Adrenal gland (tissue), 12 donors: Measurements from ENCODE around the gene CENPC. TPM values are rescaled to one million over a fixed set of nuclear protein-coding genes. Genes with fewer than 3 reads are reported as not detected.

Experiments used
- DNase-seq, 7 donors: peaks; one replicate each; pipeline ENCODE4 v3.0.0-alpha.2; 2019 to 2020
- H3K27ac ChIP-seq, 5 donors: fragments of 200-600 bp; sonication (generic) in 4 of 5; 1 replicate in 3 of 5; 2 replicates in 2 of 5; pipeline versions ENCODE4 v1.5.1 to v1.8.0; 2016 to 2020; ENCODE audit warnings: mild to moderate bottlenecking in 1 of 5
- H3K27me3 ChIP-seq: fragments of 200-600 bp; 2 replicates; pipeline ENCODE4 v1.8.0; 2021
- H3K36me3 ChIP-seq, 2 donors: fragments of 200-600 bp; replicated peaks in 1 of 2; 1 replicate in 1 of 2; 2 replicates in 1 of 2; pipeline versions ENCODE4 v1.5.1 to v1.8.0; 2018 to 2022
- H3K4me1 ChIP-seq, 2 donors: fragments of 200-600 bp; replicated peaks in 1 of 2; 1 replicate in 1 of 2; 2 replicates in 1 of 2; pipeline versions ENCODE4 v1.5.1 to v1.8.0; 2018 to 2021
- H3K4me3 ChIP-seq, 4 donors: fragments of 200-600 bp; sonication (generic) in 3 of 4; one replicate each; pipeline ENCODE4 v1.5.1; 2016 to 2018
- H3K9me3 ChIP-seq, 3 donors: fragments of 200-600 bp; sonication (generic) in 1 of 3; replicated peaks in 1 of 3; 1 replicate in 2 of 3; 2 replicates in 1 of 3; pipeline versions ENCODE4 v1.5.1 to v1.8.0; 2016 to 2021
- POLR2A ChIP-seq, 2 donors: fragments of 450-650 bp; IDR thresholded peaks; one replicate each; pipeline ENCODE4 v1.6.1; 2017; ENCODE audit warnings: antibody characterized with exemption in 2 of 2, mild to moderate bottlenecking in 2 of 2, moderate library complexity in 1 of 2
- WGBS, 4 donors: extraction: QIAGEN DNeasy Blood & Tissue Kit in 2 of 4; methylation state at CpG; one replicate each; pipeline versions ENCODE4 v1.1.5 to v1.1.7; 2013 to 2017; 5-methylcytosine and 5-hydroxymethylcytosine counted together
- intact Hi-C, 2 donors: fragments of 100-400 bp; cut with DNase I; formaldehyde crosslinking; loops; one replicate each; pipeline versions ENCODE4 v1.14.1 to v1.15.0; 2022 to 2023
- polyA plus RNA-seq, 3 donors: library from polyadenylated mRNA; stranded (reverse); fragments of 200-250 nt in 2 of 3; fragments of 350-450 nt in 1 of 3; fragmentation: Illumina TruSeq in 1 of 3; extraction: RNeasy Lipid Tissue Mini Kit (QIAGEN cat#74804) in 1 of 3; gene quantifications; one replicate each; pipeline ENCODE4 v1.2.3, GENCODE V29; 2013 to 2014
- total RNA-seq, 9 donors: library from RNA; depleted of rRNA in 4 of 9; stranded (reverse); fragments of >200 nt in 4 of 9; fragments of 120-200 nt in 1 of 9; fragmentation: NEBNext Ultra II Directional in 1 of 9; extraction: Animal tissue kit (Norgen Biotek cat#: 25700) in 1 of 9; gene quantifications; one replicate each; pipeline versions ENCODE4 v1.1.0 to v1.2.4, GENCODE V29; 2013 to 2023
- TF ChIP-seq, protein P1 (sequence below), 6 experiments: fragments of 450-650 bp in 4 of 6; fragments of 200-600 bp in 2 of 6; sonication (generic) in 1 of 6; IDR thresholded peaks; 1 replicate in 5 of 6; 2 replicates in 1 of 6; pipeline versions ENCODE4 v1.5.1 to v1.8.0; 2016 to 2021; ENCODE audit warnings: antibody characterized with exemption in 6 of 6, mild to moderate bottlenecking in 2 of 6, moderate library complexity in 1 of 6
- donor health status: healthy with polysubstance abuse.
- donor health status: Bipolar disorder and iron deficiency.
- donor health status: DM: yes; HTN: yes; CAD: no.
- donor health status: DM: no; HTN: no; CAD: no.
- donor health status: DM: no; HTN: no; CAD: no.
- donor health status: DM: yes; HTN: yes; CAD: no.

Gene CENPC
- total and polyA plus RNA-seq, 12 donors = 5.8 to 31.1 (median 16.6) TPM

DNA sequence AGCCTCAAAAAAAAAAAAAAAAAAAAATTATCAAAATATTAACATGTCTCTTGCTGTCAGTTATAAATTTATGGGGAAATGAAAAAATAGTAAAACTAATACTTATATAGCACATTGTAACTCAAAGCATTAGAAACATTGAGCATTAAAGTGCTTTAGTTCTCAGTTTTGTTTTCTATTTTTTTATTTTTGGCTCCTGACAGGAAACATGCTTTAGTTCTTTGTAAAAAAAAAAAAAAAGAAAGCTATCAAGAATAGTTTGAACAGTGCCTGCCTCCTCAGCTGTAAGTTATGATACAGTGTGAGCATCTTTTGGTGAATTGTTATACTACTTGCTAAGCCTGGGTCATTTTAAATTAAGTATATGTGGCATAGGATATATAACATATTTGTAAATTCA is 5.1 kb upstream of the CENPC start:
- Histone ChIP-seq H3K4me1 (no peaks in the 10 kb centered on the region), H3K36me3 (no peaks in the 10 kb centered on the region), H3K9me3 (peaks cover 0 to 6% (median 0%) of the 10 kb centered on the region in 3 donors), H3K27ac (no peak overlapping the region), H3K4me3 (no peak overlapping the region), H3K27me3 (no peaks in the 10 kb centered on the region)
- TF ChIP-seq, protein P1, sequence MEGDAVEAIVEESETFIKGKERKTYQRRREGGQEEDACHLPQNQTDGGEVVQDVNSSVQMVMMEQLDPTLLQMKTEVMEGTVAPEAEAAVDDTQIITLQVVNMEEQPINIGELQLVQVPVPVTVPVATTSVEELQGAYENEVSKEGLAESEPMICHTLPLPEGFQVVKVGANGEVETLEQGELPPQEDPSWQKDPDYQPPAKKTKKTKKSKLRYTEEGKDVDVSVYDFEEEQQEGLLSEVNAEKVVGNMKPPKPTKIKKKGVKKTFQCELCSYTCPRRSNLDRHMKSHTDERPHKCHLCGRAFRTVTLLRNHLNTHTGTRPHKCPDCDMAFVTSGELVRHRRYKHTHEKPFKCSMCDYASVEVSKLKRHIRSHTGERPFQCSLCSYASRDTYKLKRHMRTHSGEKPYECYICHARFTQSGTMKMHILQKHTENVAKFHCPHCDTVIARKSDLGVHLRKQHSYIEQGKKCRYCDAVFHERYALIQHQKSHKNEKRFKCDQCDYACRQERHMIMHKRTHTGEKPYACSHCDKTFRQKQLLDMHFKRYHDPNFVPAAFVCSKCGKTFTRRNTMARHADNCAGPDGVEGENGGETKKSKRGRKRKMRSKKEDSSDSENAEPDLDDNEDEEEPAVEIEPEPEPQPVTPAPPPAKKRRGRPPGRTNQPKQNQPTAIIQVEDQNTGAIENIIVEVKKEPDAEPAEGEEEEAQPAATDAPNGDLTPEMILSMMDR (IDR thresholded peaks at IDR 0.05) = no peak
- TF ChIP-seq POLR2A (IDR thresholded peaks at IDR 0.05) = no peak
- intact Hi-C loops = no loop called here
- DNase-seq = no peak

DNA sequence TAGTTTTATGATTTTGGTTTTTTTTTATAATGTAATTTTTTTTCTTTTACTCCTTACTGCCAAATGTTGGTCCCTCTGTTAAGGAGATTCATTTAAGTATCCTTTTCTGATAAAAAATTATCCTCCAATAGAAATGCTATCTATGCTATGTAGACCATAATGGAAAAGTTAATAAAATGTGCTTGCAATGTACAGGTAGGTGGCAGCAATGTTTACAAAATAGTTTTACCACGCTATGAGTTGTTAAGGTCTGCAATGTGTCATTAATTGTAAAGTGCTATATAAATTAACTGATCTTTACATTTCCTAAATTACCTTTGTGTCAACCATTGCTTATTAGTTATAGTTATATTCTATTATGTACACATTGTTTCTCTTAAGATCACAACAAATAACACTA is 3.8 kb upstream of the CENPC start:
- Histone ChIP-seq H3K4me1 (peaks cover 0 to 4% of the 10 kb centered on the region in 2 donors), H3K27me3 (no peaks in the 10 kb centered on the region), H3K4me3 (no peak overlapping the region), H3K36me3 (no peaks in the 10 kb centered on the region), H3K27ac (no peak overlapping the region), H3K9me3 (peaks cover 0 to 6% (median 0%) of the 10 kb centered on the region in 3 donors)
- DNase-seq = no peak
- intact Hi-C loops = loop anchor here in 1 of 2 donors (10.0 kb wide), 1 partner anchor 146 kb away; no protein-coding TSS in a partner anchor
- WGBS, 4 donors = 0 to 16% (median 9%) methylated on average over 1 of the region's 1 CpG
- TF ChIP-seq, protein P1 (IDR thresholded peaks at IDR 0.05) = peak in 2 of 6 experiments; percentile 5 to 29
- TF ChIP-seq POLR2A (IDR thresholded peaks at IDR 0.05) = no peak

DNA sequence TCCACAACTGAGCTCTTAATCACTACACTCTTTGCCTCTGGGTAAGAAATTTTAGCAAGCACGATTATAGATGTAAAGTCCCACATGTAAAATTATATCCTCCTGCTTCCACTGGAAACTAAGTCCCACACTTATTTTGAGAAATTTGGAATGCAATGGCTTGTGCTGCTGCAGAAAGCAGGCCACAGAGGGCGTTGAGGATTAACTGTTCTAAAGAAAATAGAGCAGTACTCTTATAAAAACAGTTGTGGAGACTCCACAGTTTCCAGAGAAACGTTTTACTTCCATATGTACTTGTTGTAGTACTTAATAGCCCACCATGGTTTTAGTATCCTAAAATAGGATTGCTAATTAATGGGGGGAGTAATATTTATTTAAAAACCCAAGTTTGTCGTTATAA is 1.7 kb upstream of the CENPC start:
- 59 to 67% (median 62%) methylated on average over 4 of the region's 4 CpGs for WGBS, 4 donors
- no peak for DNase-seq
- no peaks in the 10 kb centered on the region for H3K36me3 ChIP-seq
- no peak overlapping the region for H3K4me3 ChIP-seq
- H3K27ac ChIP-seq = no peak overlapping the region
- intact Hi-C loops = loop anchor here in 1 of 2 donors (10.0 kb wide), 1 partner anchor 148 kb away; no protein-coding TSS in a partner anchor
- peaks cover 0 to 6% (median 0%) of the 10 kb centered on the region in 3 donors for H3K9me3 ChIP-seq
- no peak for TF ChIP-seq POLR2A (IDR thresholded peaks at IDR 0.05)
- TF ChIP-seq, protein P1 (IDR thresholded peaks at IDR 0.05) = no peak
- H3K27me3 ChIP-seq = no peaks in the 10 kb centered on the region
- H3K4me1 ChIP-seq = peaks cover 0 to 24% of the 10 kb centered on the region in 2 donors

DNA sequence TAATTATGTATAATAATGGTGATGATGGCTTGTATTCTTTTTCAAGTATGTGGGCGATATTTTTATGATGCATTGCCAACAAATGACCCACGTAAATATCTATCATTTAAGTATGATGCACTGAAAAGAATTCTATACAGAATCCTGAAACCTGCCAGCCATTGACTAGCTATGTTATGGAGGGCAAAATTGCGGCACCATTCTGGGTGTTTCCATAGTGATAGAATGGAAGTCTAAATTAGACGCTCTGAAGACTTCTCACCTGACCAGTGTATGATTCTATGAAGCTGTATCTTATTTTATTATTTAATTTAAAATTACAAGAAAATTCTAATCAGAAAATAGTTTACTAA is 677 bp upstream of the CENPC start:
- Histone ChIP-seq H3K4me1 (peaks cover 0 to 24% of the 10 kb centered on the region in 2 donors), H3K27me3 (no peaks in the 10 kb centered on the region), H3K4me3 (peak overlapping the region in 2 of 4 donors; percentile 18 to 73), H3K27ac (peak overlapping the region in 2 of 5 donors; percentile 91 to 92), H3K9me3 (peaks cover 0 to 6% (median 0%) of the 10 kb centered on the region in 3 donors), H3K36me3 (no peaks in the 10 kb centered on the region)
- no peak for TF ChIP-seq POLR2A (IDR thresholded peaks at IDR 0.05)
- TF ChIP-seq, protein P1 (IDR thresholded peaks at IDR 0.05) = no peak
- no peak for DNase-seq
- intact Hi-C loops = loop anchor here in 1 of 2 donors (10.0 kb wide), 1 partner anchor 149 kb away; no protein-coding TSS in a partner anchor
- WGBS, 4 donors = 37 to 42% (median 39%) methylated on average over 4 of the region's 4 CpGs
